Medulla oblongata (tissue), 1 donor: ENCODE data around the gene UNC50.

Experiments used
- DNase-seq: peaks from one replicate; pipeline ENCODE4 v3.0.0-alpha.2; 2015; ENCODE audit errors: extremely low spot score

Gene UNC50

GRCh38 chr2:98664323-98664722 is 55.9 kb downstream of the UNC50 start:
- DNase-seq, result no peak

DNA sequence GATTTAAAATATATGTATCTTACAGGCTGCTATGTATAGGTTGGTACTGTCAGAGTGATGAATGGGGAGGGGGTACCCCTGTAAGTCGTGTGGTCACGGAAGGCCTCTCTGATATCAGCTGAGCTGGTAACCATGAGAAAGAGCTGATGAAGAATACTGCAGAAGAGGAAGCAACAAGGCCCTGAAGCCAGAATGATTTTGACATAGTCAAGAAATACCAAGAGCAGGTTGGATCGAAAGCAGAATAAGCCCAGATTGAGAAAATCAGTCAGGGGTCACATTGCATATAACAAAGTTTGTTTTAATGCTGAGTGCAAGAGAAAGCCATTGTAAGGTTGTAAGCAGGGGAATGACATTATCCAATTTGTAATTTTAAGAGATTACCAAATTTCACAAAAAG is 57.3 kb downstream of the UNC50 start:
- DNase-seq, result no peak
